GM18502 (cell line): ENCODE data around the gene ORMDL3.
"Not testable (repeated sequence)": the region's sequence is repeated elsewhere in the genome, so short reads cannot be mapped to it uniquely, and the experiment has no call there.

Experiments
- ATAC-seq: cut with Tn5 transposase; IDR thresholded peaks from one replicate; pipeline ENCODE4 v1.9.1; 2021; ENCODE audit warnings: mild to moderate bottlenecking; ENCODE audit not compliant: unreplicated experiment, poor library complexity

The ORMDL3 gene

DNA sequence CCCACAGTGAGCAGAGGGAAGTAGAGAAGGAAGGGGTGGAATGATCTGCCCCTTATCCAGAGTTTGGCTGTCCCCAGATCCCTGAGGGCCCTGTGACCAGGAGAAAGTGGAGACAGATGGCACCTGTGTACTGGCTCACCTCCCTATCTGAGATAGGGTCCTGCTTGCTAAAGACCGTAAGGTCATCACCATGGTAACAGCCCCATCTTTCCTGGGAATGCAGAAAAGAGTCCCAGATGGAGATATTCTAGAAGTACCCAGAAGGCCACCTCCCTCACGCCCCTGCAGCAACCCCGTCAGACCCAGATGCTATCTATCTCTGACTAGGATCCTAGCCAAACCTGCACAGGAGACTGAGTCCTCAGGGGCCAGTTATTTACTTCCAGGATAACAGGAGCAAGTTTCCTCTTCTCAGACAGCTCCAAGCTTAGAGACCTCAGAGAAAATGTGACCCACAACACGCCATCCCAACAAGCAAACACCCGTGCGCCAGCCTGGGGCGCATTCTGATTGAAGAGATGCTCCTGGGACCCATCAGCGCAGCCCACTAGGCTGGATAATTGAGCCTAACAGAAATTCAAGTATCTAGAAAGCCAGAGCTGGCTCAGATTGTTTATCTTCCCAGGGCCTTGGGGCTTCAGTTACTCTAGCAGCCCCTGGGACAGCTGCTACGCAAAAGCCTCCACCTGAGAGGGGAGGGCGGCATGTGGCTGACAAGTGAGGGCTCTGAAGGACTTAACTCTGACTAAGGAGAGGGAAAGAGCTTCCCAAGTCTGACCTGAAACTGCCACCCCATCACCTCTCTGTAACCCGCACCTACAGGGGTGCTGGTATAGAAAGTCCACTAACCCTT is 1.9 kb downstream of the ORMDL3 start:
- ATAC-seq, result no peak

DNA sequence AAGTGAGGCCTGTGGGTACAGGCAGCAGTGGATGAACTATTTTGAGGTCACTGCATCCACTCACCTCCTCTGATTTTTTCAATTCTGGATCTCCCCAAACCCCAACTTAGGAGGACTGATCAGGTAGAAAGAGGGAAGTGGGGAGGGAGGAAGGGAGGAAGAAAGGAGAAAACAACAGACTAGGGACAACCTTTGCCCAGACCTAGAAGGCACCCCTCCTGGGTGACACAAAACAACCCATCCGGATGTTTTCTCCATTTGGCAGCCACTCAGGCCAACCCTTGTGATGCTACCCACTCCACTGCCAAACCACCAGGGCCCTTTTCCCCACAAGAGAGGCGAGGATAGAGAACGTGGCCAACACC is 2.7 kb downstream of the ORMDL3 start:
- ATAC-seq, result no peak

DNA sequence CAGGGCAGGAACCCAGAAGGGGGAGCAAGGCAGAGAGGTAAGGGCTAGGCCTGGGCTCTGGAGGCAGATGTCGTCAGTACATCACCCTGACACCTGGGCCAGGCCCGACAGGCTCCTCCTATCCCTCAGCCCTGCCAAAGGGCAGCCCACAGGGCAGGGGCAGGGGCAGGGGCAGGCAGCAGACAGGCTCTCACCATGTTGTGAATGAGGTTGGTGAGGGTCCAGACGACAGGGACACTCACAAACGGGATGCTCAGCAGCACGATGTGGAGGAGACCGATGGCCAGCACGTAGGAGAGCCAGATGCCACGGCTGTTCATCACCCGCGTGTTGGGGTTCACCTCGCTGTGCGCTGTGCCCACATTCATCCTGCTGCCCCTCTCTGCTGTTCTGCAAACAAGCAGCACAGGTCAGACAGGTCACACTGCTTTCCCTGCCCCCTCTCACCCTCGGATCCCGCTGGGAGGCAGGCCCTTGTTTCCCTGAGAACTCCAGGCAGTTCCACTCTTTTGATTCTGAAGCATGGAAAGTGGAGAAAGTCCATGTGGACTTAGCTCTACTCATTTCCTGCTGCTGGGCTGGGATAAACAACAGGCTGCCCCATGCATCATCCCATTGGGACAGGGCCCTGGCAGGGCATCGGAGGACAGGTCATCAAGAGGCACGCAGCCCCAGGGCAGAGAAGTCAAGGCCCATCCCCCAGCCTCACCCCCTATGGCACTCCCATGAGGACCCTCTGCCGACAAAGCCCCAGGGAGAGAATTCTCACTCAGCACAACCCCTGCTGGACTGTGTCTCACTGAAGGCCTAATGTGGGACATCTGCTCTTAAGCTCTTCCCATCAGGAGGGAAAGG is 3.3 kb downstream of the ORMDL3 start:
- ATAC-seq, result no peak

DNA sequence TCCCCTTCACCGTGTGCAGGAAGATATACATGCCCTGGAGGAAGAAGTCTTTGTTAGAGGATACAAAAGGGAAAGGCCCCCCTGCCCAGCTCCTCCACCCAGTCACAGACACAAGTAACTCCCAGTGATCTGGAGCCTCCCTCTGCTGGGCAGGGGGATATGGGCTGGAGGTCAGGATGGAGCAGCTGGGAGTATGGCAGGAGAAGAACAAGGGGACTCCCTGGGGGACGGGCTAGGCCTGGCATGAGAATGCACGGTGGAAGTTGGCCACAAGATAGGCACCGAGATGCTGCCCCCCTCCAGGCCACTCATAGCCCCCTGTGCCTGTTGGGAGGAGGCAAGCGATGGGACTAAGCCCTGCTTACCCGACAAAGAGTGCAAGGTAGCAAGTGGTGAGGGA is 4.2 kb downstream of the ORMDL3 start:
- ATAC-seq, result no peak

GRCh38 chr17:39922006-39922405 is 5.4 kb downstream of the ORMDL3 start:
- no peak for ATAC-seq

- no peak for ATAC-seq
These were observed 6.1 kb downstream of the ORMDL3 start for GRCh38 chr17:39921323-39921722.

DNA sequence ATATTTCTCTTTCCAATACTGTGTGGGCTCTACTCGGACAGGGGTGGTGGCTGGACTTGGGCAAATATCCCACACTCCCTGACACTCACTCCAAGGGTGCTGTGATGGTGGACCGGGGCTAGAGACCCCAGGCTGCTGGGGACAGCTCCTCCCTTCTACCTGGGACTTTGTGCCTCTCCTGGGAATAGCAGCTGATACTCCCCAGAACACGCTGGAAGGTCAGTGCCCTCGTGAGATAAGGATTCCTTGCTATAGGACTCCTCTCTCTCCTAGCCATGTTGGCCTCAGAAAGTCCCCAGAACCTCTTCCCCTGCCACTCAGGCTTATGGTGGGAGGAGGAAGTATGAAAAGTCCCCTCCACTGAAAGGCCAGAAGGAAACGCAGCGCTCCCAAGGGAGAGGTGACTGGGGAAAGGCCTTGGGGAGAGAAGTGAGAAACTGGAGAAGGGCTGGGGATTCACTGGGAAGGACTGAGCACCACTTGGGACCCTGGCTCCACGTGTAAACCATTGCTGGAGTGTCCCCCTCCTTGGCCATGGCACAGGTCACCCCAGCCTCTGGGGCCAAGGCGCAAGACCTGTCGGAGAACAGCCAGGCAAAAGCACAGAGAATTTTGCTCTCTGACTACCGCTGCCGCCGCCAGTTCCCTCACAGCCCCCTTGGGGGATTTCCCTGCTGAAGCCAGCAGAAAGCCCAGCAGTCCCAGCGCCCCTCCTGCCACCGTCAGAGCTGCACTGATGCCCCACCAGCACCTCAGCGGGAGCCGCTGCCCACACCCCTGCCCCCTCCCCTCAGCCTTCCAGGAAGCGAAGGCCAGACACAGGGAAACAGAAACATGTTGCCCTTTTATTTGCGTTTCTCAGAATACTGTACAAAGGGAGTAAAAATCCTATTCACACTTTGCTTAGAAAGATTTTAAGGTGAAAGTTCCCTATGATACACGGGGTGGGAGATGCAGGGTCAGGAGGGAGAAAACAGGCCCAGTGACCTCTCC is 6.9 kb downstream of the ORMDL3 start:
- no peak for ATAC-seq

- no peak for ATAC-seq
These were observed 8.2 kb downstream of the ORMDL3 start for GRCh38 chr17:39919087-39919683.

DNA sequence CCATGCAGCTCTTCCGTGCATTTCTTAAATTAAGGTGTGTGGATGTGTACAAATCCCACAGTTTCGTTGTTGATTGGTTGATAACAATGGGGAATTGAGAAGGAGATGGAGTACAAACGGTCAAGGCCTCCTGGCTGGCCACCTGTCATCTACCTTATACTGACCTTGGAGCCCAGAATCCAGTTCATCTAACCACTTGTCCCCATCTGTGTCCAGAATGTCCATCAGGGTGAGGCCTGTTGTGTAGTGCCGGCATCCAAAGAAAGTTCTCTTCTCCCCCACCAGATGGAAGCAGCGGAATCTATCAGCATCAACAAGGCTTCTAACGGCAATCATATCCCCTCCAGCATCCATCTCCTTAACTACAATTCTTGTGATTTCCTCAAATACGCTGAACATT is 10.5 kb downstream of the ORMDL3 start:
- no peak for ATAC-seq

GRCh38 chr17:39915559-39915958 is 11.8 kb downstream of the ORMDL3 start:
- ATAC-seq, result no peak

DNA sequence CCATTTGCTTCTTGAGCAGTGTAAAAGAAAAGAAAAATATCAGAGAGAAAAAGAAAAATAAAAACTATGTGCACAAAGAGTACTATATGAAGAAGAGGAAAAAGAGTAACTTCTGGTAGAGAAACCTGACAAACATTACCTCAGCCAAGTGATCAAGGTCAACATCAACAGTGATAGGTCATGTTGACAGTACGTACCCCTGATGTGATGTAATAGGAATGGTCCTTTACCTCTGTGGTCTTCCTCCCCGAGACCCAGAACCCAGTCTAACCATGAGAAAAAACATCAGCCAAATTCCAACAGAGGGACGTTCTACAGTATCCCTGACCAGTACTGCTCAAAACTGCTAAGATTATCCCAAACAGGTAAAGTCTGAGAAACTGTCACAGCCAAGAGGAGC is 13.4 kb downstream of the ORMDL3 start:
- ATAC-seq, result no peak

- ATAC-seq, result no peak
These were observed 18.5 kb downstream of the ORMDL3 start for GRCh38 chr17:39908789-39909352.

DNA sequence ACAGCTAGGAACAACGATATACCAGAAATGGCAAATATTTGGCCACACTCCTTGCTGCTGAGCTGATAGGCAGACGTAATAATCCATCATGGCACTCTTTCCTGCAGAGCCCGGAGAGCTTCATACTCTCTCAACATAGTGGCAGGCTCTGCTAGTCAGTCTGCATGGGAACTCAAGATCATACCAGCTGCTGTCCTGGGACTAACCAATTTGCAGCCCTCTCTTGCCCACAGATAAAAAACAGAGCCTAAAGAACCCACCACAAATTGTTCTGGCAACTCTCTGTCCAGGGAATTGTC is 22.5 kb downstream of the ORMDL3 start:
- ATAC-seq, result no peak

- no peak for ATAC-seq
These were observed 24.1 kb downstream of the ORMDL3 start for GRCh38 chr17:39903158-39903884.

DNA sequence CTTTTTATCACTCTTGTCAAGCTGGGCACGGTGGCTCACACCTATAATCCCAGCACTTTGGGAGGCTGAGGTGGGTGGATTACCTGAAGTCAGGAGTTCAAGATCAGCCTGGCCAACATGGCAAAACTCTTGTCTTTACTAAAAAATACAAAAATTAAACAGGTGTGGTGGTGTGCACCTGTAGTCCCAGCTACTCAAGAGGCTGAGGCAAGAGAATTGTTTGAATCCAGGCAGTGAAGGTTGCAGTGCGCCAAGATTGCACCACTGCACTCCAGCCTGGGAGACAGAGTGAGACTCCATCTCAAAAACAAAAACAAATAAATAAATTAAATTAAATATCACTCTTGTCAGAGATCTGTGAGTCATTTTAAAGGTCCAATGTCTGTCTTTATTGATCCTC is 25.4 kb downstream of the ORMDL3 start:
- ATAC-seq, result not testable (repeated sequence)

DNA sequence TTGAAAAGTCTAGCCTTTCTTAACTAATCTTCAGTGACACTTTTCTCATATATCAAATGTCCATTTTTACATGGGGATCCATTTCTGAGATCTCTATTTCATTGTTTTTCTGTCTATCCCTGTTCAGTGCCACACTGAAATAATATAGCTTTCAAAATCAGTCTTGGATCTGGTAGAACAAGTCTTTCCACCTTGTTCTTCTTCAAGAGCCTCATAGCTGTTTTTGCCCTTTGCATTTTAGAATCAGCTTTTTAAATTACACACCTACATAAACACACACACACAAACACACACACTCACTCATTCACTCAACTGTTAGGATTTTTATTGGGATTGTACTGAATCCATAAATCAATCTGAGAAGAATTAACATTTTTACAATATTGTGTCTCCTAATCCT is 28.2 kb downstream of the ORMDL3 start:
- no peak for ATAC-seq

DNA sequence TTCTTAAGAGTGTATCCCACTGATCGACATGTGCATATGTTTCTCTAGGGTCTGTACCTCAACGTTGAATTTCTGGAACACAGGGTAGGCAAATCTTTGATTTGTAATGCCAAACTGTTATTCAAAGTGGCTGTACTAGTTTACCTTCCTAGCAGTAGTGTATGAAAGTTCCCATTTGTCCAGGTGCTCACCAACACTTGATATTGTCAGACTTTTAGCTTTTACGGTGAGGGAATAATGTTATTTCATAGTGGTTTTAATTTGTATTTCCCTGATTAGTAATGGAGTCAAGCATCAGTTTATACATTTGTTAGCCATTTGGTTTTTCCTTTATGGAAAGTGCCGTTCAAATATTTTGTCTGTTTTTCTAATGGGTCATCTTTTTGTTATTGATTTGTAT is 29.3 kb downstream of the ORMDL3 start:
- ATAC-seq, result no peak

DNA sequence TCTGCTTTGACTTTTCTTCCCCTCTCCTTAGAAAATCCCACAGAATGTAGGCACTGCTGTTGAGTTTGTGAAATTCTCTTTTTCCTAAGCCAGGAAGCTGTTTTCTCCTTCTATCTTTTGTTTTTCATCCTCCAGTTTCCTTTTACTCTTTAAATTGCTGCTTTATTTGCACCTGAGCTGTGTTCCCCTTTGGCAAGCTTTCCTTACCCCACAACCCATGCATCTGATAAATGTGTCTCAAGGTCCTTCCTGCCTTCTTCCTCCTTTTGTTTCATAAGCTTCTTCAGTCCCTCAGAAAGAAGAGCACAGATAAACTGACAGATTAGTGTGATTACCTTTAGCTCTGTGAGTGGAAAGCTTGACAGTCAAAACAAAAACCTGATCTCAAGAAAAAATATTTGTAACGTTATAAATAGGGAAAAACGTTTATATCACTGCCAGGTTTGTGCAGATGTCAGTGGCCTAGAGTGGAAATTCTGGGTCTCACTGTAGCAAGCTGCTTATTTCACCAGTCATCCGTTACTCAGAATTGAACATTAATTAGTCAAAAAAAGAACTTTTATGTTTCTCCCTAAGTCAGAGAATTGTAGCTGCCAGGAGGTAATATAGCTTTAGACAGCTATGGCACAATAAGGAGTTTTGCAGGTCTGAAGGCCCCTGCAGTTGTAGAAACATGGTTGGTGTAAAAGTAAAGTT is 32.6 kb downstream of the ORMDL3 start:
- ATAC-seq, result no peak

GRCh38 chr17:39889200-39889599 is 38.2 kb downstream of the ORMDL3 start:
- no peak for ATAC-seq
